Adrenal gland (tissue), 12 donors: Measurements from ENCODE around the gene ARMH3. TPM values are rescaled to one million over a fixed set of nuclear protein-coding genes. Genes with fewer than 3 reads are reported as not detected.
A peak's percentile ranks its signal among the peaks of the same experiment; 100 is the strongest.

Experiments used
- DNase-seq, 7 donors: peaks; one replicate each; pipeline ENCODE4 v3.0.0-alpha.2; 2019 to 2020
- H3K27ac ChIP-seq, 5 donors: fragments of 200-600 bp; sonication (generic) in 4 of 5; 1 replicate in 3 of 5; 2 replicates in 2 of 5; pipeline versions ENCODE4 v1.5.1 to v1.8.0; 2016 to 2020; ENCODE audit warnings: mild to moderate bottlenecking in 1 of 5
- H3K27me3 ChIP-seq: fragments of 200-600 bp; 2 replicates; pipeline ENCODE4 v1.8.0; 2021
- H3K36me3 ChIP-seq, 2 donors: fragments of 200-600 bp; replicated peaks in 1 of 2; 1 replicate in 1 of 2; 2 replicates in 1 of 2; pipeline versions ENCODE4 v1.5.1 to v1.8.0; 2018 to 2022
- H3K4me1 ChIP-seq, 2 donors: fragments of 200-600 bp; replicated peaks in 1 of 2; 1 replicate in 1 of 2; 2 replicates in 1 of 2; pipeline versions ENCODE4 v1.5.1 to v1.8.0; 2018 to 2021
- H3K4me3 ChIP-seq, 4 donors: fragments of 200-600 bp; sonication (generic) in 3 of 4; one replicate each; pipeline ENCODE4 v1.5.1; 2016 to 2018
- H3K9me3 ChIP-seq, 3 donors: fragments of 200-600 bp; sonication (generic) in 1 of 3; replicated peaks in 1 of 3; 1 replicate in 2 of 3; 2 replicates in 1 of 3; pipeline versions ENCODE4 v1.5.1 to v1.8.0; 2016 to 2021
- POLR2A ChIP-seq, 2 donors: fragments of 450-650 bp; IDR thresholded peaks; one replicate each; pipeline ENCODE4 v1.6.1; 2017; ENCODE audit warnings: antibody characterized with exemption in 2 of 2, mild to moderate bottlenecking in 2 of 2, moderate library complexity in 1 of 2
- WGBS, 4 donors: extraction: QIAGEN DNeasy Blood & Tissue Kit in 2 of 4; methylation state at CpG; one replicate each; pipeline versions ENCODE4 v1.1.5 to v1.1.7; 2013 to 2017; 5-methylcytosine and 5-hydroxymethylcytosine counted together
- intact Hi-C, 2 donors: fragments of 100-400 bp; cut with DNase I; formaldehyde crosslinking; loops; one replicate each; pipeline versions ENCODE4 v1.14.1 to v1.15.0; 2022 to 2023
- polyA plus RNA-seq, 3 donors: library from polyadenylated mRNA; stranded (reverse); fragments of 200-250 nt in 2 of 3; fragments of 350-450 nt in 1 of 3; fragmentation: Illumina TruSeq in 1 of 3; extraction: RNeasy Lipid Tissue Mini Kit (QIAGEN cat#74804) in 1 of 3; gene quantifications; one replicate each; pipeline ENCODE4 v1.2.3, GENCODE V29; 2013 to 2014
- total RNA-seq, 9 donors: library from RNA; depleted of rRNA in 4 of 9; stranded (reverse); fragments of >200 nt in 4 of 9; fragments of 120-200 nt in 1 of 9; fragmentation: NEBNext Ultra II Directional in 1 of 9; extraction: Animal tissue kit (Norgen Biotek cat#: 25700) in 1 of 9; gene quantifications; one replicate each; pipeline versions ENCODE4 v1.1.0 to v1.2.4, GENCODE V29; 2013 to 2023
- TF ChIP-seq, protein P1 (sequence below), 6 experiments: fragments of 450-650 bp in 4 of 6; fragments of 200-600 bp in 2 of 6; sonication (generic) in 1 of 6; IDR thresholded peaks; 1 replicate in 5 of 6; 2 replicates in 1 of 6; pipeline versions ENCODE4 v1.5.1 to v1.8.0; 2016 to 2021; ENCODE audit warnings: antibody characterized with exemption in 6 of 6, mild to moderate bottlenecking in 2 of 6, moderate library complexity in 1 of 6
- donor health status: healthy with polysubstance abuse.
- donor health status: Bipolar disorder and iron deficiency.
- donor health status: DM: yes; HTN: yes; CAD: no.
- donor health status: DM: no; HTN: no; CAD: no.
- donor health status: DM: no; HTN: no; CAD: no.
- donor health status: DM: yes; HTN: yes; CAD: no.

ARMH3 gene
- total and polyA plus RNA-seq, 12 donors, result 12.6 to 29.7 (median 17.4) TPM

DNA sequence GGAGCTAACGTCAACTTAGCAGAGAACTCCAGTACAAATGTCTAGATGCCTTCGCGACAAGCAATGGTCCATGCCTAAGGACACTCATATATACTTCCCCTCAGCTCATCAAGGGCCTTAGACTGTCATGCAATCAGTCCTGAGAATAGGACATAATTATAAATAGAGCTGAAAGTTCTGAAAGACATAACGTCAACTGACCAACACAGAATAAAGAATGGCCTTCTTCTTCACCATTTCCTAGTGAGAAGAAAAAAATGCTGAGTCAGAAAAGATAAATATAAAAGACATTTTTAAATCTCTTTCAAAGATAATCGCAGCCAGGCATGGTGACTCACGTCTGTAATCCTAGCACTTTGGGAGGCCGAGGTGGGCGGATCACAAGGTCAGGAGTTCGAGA is 83.2 kb downstream of the ARMH3 start:
- intact Hi-C loops, result no loop called here
- WGBS, 4 donors, result 45 to 63% (median 54%) methylated on average over 9 of the region's 9 CpGs
- no peak overlapping the region for H3K4me3 ChIP-seq
- TF ChIP-seq POLR2A (IDR thresholded peaks at IDR 0.05), result no peak
- TF ChIP-seq, protein P1, sequence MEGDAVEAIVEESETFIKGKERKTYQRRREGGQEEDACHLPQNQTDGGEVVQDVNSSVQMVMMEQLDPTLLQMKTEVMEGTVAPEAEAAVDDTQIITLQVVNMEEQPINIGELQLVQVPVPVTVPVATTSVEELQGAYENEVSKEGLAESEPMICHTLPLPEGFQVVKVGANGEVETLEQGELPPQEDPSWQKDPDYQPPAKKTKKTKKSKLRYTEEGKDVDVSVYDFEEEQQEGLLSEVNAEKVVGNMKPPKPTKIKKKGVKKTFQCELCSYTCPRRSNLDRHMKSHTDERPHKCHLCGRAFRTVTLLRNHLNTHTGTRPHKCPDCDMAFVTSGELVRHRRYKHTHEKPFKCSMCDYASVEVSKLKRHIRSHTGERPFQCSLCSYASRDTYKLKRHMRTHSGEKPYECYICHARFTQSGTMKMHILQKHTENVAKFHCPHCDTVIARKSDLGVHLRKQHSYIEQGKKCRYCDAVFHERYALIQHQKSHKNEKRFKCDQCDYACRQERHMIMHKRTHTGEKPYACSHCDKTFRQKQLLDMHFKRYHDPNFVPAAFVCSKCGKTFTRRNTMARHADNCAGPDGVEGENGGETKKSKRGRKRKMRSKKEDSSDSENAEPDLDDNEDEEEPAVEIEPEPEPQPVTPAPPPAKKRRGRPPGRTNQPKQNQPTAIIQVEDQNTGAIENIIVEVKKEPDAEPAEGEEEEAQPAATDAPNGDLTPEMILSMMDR (IDR thresholded peaks at IDR 0.05), result no peak
- peaks cover 0 to 38% of the 10 kb centered on the region in 2 donors for H3K4me1 ChIP-seq
- peak in 2 of 7 donors; percentile 30 to 44 for DNase-seq
- H3K27me3 ChIP-seq, result no peaks in the 10 kb centered on the region
- peak overlapping the region in 3 of 5 donors; percentile 12 to 58 (median 18) for H3K27ac ChIP-seq
- peaks cover 0 to 8% of the 10 kb centered on the region in 2 donors for H3K36me3 ChIP-seq
- H3K9me3 ChIP-seq, result no peaks in the 10 kb centered on the region

DNA sequence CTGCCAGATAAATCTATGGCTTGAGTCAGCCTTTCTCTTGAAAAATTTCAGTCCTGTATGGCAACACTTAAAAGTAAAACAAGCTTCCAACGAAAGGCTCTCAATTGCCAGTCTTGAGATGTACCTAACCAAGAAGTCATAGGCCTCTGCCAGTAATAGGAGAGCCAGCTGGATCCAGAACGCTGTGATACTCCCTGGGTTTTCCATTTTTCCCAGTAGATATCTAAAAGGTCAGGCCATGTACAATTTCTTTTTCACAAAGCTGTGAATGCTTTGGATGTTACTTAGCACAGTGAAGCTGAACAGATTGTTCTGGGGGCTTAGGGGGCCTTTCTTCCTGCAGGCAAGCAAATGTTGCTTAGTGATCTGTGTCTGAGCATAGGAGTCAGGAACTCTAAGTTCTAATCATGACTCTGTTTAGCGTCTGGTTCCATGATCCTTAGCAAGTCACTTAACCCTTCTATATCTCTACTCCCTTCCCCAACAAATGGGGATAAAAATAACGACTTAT is 86.5 kb downstream of the ARMH3 start:
- WGBS, 4 donors, result 52 to 70% (median 62%) methylated on average over 4 of the region's 4 CpGs
- Histone ChIP-seq H3K4me3 (no peak overlapping the region), H3K36me3 (peaks cover 0 to 8% of the 10 kb centered on the region in 2 donors), H3K27ac (no peak overlapping the region), H3K9me3 (no peaks in the 10 kb centered on the region), H3K27me3 (no peaks in the 10 kb centered on the region), H3K4me1 (peaks cover 10 to 55% of the 10 kb centered on the region in 2 donors)
- no peak for DNase-seq
- intact Hi-C loops, result no loop called here
- TF ChIP-seq POLR2A (IDR thresholded peaks at IDR 0.05), result no peak
- TF ChIP-seq, protein P1 (IDR thresholded peaks at IDR 0.05), result no peak

DNA sequence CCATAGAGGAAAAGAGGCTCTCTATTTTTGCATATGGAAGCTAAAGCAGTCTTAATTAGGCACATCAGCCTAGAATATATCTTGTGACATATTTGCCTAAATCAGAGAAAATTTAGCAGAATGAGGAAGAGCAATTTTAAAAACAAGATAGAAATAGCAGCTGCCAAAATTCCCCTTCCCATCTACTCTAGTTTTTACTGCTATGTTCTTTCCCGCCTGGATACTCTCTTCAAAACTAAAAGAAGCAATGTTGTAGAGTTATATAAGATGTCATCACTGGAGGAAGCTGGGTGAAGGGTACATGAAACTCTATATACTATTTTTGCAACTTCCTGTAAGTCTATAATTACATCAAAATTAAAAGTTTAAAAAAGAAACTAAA is 87.0 kb downstream of the ARMH3 start:
- 67 to 83% (median 72%) methylated on average over 1 of the region's 1 CpG for WGBS, 4 donors
- no peaks in the 10 kb centered on the region for H3K9me3 ChIP-seq
- H3K4me3 ChIP-seq, result no peak overlapping the region
- peaks cover 10 to 50% of the 10 kb centered on the region in 2 donors for H3K4me1 ChIP-seq
- intact Hi-C loops, result no loop called here
- no peaks in the 10 kb centered on the region for H3K27me3 ChIP-seq
- peaks cover 0 to 8% of the 10 kb centered on the region in 2 donors for H3K36me3 ChIP-seq
- DNase-seq, result no peak
- no peak for TF ChIP-seq POLR2A (IDR thresholded peaks at IDR 0.05)
- TF ChIP-seq, protein P1 (IDR thresholded peaks at IDR 0.05), result no peak
- no peak overlapping the region for H3K27ac ChIP-seq

DNA sequence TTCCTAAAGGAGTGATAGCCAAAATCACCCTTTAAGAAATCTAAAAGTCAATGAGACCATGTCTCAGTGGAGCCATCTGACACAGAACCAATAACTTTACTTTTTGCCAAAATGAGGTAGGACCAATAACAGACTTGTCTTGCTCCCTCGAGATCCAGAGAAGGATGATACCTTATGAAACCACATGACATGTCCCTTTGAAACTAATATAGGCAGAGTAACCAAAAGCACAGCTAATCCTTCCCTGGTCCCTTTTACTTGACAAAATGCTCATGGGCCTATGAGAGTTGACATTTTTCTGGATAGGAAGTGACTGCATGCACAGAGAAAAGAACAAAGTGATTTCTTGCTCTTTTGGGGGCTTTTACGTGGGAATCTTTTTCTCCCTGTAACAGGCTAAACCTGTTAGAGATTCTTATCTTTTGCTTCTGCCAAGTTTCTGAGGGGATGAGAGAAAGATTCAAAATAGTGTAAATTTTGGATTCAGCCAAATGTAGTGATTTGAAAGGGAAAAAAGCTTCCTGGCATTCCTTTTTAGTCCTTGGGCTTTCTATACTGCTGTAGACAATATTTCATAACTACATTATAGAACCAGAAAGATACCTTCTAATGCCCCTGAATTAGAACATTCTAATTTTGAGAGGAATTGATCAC is 87.6 kb downstream of the ARMH3 start:
- H3K36me3 ChIP-seq, result peaks cover 0 to 8% of the 10 kb centered on the region in 2 donors
- 87 to 93% (median 92%) methylated on average over 2 of the region's 2 CpGs for WGBS, 4 donors
- H3K4me3 ChIP-seq, result no peak overlapping the region
- intact Hi-C loops, result no loop called here
- no peaks in the 10 kb centered on the region for H3K27me3 ChIP-seq
- H3K9me3 ChIP-seq, result no peaks in the 10 kb centered on the region
- TF ChIP-seq, protein P1 (IDR thresholded peaks at IDR 0.05), result no peak
- no peak for TF ChIP-seq POLR2A (IDR thresholded peaks at IDR 0.05)
- DNase-seq, result no peak
- peaks cover 10 to 45% of the 10 kb centered on the region in 2 donors for H3K4me1 ChIP-seq
- H3K27ac ChIP-seq, result no peak overlapping the region
